ENCODE data around the gene NOP14. TPM values are rescaled to one million over a fixed set of nuclear protein-coding genes. Genes with fewer than 3 reads are reported as not detected.

Gene NOP14
- total and polyA plus RNA-seq, 2 of the 8 experiments (the other 6 are each of a cell fraction or from before 2014, with no cell fraction given) = 8.6 to 45.3 TPM

DNA sequence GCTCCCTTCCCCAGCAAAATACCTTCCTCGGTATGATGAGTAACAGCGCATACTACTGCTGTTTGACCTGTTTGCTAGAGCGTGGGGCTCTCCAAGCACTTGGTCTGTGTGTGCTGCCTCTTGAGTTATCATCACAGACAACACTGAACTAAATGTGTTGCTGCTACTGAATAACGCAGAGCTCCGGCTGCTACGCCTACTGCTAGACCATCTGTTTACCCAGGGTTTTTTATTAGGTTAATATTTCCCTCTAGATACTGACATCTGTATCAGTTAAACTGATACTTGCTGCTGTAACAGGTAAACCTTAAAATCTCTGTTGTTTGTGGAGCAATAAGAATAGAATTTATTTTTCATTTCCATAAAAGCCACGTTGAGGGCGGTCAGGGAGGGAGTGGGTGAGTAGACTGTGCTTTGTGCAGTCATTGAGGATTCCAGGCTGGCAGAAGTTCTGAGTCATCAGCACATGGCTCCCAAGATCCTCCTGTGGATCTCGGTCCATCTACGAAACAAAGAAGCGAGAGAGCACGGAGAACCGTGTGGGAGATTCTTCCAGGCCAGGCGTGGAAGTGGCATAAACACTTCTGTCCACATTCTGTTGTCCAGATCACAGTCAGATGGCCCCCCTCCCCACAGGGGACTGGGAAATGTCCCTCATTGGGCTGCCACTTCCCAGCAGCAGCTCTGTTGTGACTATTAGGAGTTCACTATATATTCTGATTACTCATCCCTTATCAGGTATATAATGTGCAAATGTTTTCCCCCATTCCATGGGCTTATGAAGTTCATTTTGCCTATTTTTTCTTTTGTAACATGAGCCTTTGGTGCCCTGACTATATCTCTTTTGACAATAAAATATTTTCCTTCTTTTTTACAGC, 14.2 kb upstream of the NOP14 start (continued):
- TF ChIP-seq, protein P1, sequence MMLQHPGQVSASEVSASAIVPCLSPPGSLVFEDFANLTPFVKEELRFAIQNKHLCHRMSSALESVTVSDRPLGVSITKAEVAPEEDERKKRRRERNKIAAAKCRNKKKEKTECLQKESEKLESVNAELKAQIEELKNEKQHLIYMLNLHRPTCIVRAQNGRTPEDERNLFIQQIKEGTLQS (IDR thresholded peaks at IDR 0.05; ENCODE audit: insufficient read depth, low read depth, low read length) = no peak
- no peak for TF ChIP-seq SAP30 (IDR thresholded peaks at IDR 0.05; ENCODE audit: insufficient read depth, insufficient replicate concordance, low read length)
- no peak for TF ChIP-seq EP300 (IDR thresholded peaks at IDR 0.05; ENCODE audit: borderline replicate concordance in 1 of 2, low read depth in 2 of 2, low read length in 2 of 2)
- TF ChIP-seq, protein P2, sequence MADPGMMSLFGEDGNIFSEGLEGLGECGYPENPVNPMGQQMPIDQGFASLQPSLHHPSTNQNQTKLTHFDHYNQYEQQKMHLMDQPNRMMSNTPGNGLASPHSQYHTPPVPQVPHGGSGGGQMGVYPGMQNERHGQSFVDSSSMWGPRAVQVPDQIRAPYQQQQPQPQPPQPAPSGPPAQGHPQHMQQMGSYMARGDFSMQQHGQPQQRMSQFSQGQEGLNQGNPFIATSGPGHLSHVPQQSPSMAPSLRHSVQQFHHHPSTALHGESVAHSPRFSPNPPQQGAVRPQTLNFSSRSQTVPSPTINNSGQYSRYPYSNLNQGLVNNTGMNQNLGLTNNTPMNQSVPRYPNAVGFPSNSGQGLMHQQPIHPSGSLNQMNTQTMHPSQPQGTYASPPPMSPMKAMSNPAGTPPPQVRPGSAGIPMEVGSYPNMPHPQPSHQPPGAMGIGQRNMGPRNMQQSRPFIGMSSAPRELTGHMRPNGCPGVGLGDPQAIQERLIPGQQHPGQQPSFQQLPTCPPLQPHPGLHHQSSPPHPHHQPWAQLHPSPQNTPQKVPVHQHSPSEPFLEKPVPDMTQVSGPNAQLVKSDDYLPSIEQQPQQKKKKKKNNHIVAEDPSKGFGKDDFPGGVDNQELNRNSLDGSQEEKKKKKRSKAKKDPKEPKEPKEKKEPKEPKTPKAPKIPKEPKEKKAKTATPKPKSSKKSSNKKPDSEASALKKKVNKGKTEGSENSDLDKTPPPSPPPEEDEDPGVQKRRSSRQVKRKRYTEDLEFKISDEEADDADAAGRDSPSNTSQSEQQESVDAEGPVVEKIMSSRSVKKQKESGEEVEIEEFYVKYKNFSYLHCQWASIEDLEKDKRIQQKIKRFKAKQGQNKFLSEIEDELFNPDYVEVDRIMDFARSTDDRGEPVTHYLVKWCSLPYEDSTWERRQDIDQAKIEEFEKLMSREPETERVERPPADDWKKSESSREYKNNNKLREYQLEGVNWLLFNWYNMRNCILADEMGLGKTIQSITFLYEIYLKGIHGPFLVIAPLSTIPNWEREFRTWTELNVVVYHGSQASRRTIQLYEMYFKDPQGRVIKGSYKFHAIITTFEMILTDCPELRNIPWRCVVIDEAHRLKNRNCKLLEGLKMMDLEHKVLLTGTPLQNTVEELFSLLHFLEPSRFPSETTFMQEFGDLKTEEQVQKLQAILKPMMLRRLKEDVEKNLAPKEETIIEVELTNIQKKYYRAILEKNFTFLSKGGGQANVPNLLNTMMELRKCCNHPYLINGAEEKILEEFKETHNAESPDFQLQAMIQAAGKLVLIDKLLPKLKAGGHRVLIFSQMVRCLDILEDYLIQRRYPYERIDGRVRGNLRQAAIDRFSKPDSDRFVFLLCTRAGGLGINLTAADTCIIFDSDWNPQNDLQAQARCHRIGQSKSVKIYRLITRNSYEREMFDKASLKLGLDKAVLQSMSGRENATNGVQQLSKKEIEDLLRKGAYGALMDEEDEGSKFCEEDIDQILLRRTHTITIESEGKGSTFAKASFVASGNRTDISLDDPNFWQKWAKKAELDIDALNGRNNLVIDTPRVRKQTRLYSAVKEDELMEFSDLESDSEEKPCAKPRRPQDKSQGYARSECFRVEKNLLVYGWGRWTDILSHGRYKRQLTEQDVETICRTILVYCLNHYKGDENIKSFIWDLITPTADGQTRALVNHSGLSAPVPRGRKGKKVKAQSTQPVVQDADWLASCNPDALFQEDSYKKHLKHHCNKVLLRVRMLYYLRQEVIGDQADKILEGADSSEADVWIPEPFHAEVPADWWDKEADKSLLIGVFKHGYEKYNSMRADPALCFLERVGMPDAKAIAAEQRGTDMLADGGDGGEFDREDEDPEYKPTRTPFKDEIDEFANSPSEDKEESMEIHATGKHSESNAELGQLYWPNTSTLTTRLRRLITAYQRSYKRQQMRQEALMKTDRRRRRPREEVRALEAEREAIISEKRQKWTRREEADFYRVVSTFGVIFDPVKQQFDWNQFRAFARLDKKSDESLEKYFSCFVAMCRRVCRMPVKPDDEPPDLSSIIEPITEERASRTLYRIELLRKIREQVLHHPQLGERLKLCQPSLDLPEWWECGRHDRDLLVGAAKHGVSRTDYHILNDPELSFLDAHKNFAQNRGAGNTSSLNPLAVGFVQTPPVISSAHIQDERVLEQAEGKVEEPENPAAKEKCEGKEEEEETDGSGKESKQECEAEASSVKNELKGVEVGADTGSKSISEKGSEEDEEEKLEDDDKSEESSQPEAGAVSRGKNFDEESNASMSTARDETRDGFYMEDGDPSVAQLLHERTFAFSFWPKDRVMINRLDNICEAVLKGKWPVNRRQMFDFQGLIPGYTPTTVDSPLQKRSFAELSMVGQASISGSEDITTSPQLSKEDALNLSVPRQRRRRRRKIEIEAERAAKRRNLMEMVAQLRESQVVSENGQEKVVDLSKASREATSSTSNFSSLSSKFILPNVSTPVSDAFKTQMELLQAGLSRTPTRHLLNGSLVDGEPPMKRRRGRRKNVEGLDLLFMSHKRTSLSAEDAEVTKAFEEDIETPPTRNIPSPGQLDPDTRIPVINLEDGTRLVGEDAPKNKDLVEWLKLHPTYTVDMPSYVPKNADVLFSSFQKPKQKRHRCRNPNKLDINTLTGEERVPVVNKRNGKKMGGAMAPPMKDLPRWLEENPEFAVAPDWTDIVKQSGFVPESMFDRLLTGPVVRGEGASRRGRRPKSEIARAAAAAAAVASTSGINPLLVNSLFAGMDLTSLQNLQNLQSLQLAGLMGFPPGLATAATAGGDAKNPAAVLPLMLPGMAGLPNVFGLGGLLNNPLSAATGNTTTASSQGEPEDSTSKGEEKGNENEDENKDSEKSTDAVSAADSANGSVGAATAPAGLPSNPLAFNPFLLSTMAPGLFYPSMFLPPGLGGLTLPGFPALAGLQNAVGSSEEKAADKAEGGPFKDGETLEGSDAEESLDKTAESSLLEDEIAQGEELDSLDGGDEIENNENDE (IDR thresholded peaks at IDR 0.05; ENCODE audit: insufficient replicate concordance, low read length) = no peak
- no peak for TF ChIP-seq MAFK (IDR thresholded peaks at IDR 0.05; ENCODE audit: low read depth, low read length)
- no peak for TF ChIP-seq RXRA (IDR thresholded peaks at IDR 0.05; ENCODE audit: insufficient read depth, low read depth, low read length)
